D721Med (cell line): ENCODE data around the gene DGKB.

ENCODE experiments used
- DNase-seq: peaks from one replicate; pipeline ENCODE4 v3.0.0; 2011; ENCODE audit warnings: low spot score; ENCODE audit not compliant: insufficient read length
- FAIRE-seq: peaks from 2 replicates; lab custom pipeline; 2011; peaks lifted over from hg19 to GRCh38; lab: Jason Lieb, UNC
- CTCF ChIP-seq: IDR thresholded peaks from 2 replicates; pipeline ENCODE4 v1.5.1; 2012; ENCODE audit warnings: mild to moderate bottlenecking, control low read depth; ENCODE audit not compliant: insufficient read depth; ENCODE audit errors: missing control alignments

DGKB gene

GRCh38 chr7:14579971-14580370, 322.6 kb downstream of the DGKB start:
- FAIRE-seq (no peak), DNase-seq (no peak)
- TF ChIP-seq CTCF, result no peak

DNA sequence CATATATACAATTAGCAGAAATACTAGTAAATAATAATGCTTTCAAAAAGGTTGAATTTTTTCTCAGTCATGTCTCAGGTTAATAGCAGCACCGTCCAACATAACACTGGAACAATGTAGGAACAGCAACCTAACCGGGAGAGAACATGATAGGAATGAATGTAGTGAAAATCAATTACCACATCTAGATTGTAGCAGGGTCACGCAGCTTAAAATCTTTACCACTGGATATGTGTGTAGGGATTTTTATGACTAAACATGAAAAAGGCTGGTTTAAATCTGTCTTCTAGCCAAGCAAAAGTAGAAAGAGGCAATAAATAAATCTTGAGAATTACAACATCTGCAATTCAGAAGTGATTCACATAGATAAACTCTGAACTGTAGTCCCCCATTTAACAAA, 326.0 kb downstream of the DGKB start:
- no peak for DNase-seq
- TF ChIP-seq CTCF, result no peak
- FAIRE-seq, result no peak

GRCh38 chr7:14570750-14571607, 331.6 kb downstream of the DGKB start:
- TF ChIP-seq CTCF, result no peak
- FAIRE-seq (no peak), DNase-seq (no peak)

DNA sequence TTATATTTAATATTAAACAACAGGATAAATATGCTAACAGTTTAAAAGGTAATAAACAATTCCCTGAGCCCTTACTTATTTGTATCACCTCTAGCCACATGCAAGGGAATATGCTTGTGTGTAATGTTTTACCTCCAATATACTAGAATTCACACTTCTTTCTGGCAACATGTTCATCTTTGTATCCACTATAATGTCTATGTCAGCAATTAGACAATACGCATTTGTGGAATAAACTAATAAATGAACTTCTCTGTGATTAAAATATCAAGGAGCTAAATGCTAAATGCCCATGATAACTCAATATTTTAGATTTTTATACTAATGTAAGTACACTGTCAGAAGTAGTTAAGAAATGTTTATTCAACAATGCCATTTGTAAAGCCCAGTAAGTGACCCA, 350.5 kb downstream of the DGKB start:
- DNase-seq (no peak), FAIRE-seq (no peak)
- TF ChIP-seq CTCF, result no peak

GRCh38 chr7:14551310-14551709, 351.2 kb downstream of the DGKB start:
- FAIRE-seq, result no peak
- DNase-seq, result no peak
- TF ChIP-seq CTCF, result no peak

DNA sequence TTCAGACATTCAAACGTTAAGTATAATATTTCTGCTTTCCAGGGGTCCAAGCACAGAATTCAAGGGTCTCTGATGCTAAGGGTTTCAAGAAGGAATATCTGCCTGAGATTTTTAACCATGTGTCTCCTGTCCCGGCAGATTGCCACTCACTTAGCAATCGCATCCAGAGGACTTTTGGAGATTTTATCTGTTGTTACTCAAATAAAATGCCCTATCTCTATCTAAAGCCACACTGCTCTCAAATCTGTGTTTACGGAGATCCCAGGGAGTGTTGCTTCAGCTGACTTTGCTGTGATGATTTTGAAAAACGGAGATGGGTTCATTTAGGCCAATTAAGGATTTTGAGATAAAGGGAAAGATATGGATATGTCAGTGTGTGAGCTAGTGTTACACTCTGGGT, 359.9 kb downstream of the DGKB start:
- FAIRE-seq, result no peak

More for the DNA sequence above, 359.9 kb downstream of the DGKB start:
- DNase-seq, result no peak
- TF ChIP-seq CTCF, result no peak
